ENCODE data around the gene LMNA. TPM values are rescaled to one million over a fixed set of nuclear protein-coding genes. Genes with fewer than 3 reads are reported as not detected.
"Not testable (repeated sequence)": the region's sequence is repeated elsewhere in the genome, so short reads cannot be mapped to it uniquely, and the experiment has no call there.

Gene LMNA
- total RNA-seq, 1 donor from 2014 or later: 322 TPM

DNA sequence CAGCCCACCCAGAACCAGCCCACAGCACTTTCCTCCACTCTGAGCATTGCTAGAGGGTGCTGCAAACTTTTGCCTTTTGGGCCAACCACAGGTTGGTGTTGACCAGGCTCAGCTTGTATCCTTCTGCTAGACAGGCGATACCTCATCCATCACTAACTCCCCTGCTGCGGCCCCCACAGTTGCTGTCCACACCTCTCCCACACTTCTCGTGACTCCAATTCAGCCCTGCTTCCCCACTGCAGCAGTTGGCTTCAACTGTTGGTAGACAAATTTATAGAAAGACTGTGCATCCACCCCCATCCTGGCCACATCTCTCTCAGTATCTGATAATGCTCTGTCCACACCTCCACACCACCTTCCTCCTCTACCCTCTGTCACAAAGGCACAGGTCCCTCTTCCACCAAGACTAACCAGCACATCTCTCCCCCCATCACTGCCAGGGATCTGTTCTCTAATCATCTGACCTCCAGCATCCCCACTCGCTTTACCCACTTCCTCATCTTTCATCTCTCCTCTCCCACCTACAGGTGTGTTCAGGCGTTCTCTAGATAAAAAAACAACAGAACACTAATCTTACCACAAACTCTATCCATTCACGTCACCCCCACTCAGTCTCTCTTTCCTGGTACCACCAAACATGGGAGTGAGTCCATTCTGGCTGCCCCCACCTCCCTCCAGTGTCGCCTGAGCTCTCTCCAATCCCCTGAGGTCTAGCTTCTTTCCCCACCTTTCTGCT, 63.6 kb downstream of the LMNA start:
- intact Hi-C loops (cut with DNase I): no loop called here
- ATAC-seq: no peak
- no peak for DNase-seq (ENCODE audit: low spot score)

DNA sequence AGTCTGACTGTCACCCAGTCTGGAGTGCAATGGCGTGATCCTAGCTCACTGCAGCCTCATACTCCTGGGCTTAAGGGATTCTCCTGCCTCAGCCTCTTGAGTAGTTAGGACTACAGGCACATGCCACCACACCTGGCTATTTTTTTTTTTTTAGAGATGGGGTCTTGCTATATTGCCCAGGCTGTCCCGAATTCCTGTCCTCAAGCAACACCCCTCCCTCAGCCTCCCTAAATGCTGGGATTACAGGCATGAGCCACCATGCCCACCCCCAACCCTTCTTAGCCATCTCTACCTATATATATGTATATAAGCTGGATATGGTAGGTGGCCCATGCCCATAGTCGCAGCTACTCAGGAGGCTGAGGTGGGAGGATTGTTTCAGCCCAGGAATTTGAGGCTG, 66.0 kb downstream of the LMNA start:
- intact Hi-C loops (cut with DNase I): no loop called here
- ATAC-seq (no peak), DNase-seq (ENCODE audit: low spot score) (no peak)

GRCh38 chr1:156181391-156181924, 66.9 kb downstream of the LMNA start:
- DNase-seq (ENCODE audit: low spot score); ATAC-seq; intact Hi-C loops (cut with DNase I): not testable (repeated sequence)

DNA sequence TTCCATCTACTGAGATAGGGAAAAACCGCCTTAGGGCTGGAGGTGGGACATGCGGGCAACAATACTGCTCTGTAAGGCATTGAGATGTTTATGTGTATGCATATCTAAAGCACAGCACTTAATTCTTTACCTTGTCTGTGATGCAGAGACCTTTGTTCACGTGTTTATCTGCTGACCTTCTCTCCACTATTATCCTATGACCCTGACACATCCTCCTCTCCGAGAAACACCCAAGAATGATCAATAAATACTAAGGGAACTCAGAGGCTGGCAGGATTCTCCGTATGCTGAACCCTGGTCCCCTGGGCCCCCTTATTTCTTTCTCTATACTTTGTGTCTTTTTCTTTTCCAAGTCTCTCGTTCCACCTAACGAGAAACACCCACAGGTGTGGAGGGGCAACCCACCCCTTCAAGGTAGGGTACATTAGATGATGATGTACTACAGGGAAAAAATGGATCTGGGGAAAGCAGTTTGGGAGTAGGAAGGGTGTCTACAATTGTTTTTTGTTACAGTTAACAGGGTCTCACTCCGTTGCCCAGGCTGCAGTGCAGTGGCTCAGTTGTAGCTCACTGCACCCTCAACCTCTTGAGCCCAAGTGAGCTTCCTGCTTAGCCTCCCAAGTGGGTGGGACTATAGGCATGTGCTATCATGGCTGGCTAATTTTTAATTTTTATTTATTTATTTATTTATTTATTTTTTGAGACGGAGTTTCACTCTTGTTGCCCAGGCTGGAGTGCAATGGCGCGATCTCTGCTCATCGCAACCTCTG, 67.7 kb downstream of the LMNA start:
- DNase-seq (ENCODE audit: low spot score); intact Hi-C loops (cut with DNase I); ATAC-seq: not testable (repeated sequence)

GRCh38 chr1:156186347-156187177, 72.1 kb downstream of the LMNA start:
- intact Hi-C loops (cut with DNase I); DNase-seq (ENCODE audit: low spot score); ATAC-seq: not testable (repeated sequence)

Other genes with a start within 250 kb of the LMNA start
- gene RIT1, start 203.4 kb upstream of the LMNA start, total RNA-seq: 38.8 TPM
- gene KHDC4, start 180.3 kb upstream of the LMNA start, total RNA-seq: 65.4 TPM
- gene RXFP4, start 173.1 kb upstream of the LMNA start, total RNA-seq: not detected
- gene ARHGEF2, start 136.2 kb upstream of the LMNA start, total RNA-seq: 196 TPM
- 126 TPM for gene SSR2, start 93.8 kb upstream of the LMNA start, total RNA-seq
- 37.6 TPM for gene UBQLN4, start 60.9 kb upstream of the LMNA start, total RNA-seq
- 35.8 TPM for gene LAMTOR2, start 59.9 kb upstream of the LMNA start, total RNA-seq
- not detected for gene RAB25, start 53.6 kb upstream of the LMNA start, total RNA-seq
- gene MEX3A, start 32.2 kb upstream of the LMNA start, total RNA-seq: 1.2 TPM
- 8.4 TPM for gene SEMA4A, start 38.9 kb downstream of the LMNA start, total RNA-seq
- gene SLC25A44, start 79.4 kb downstream of the LMNA start, total RNA-seq: 16.3 TPM
- 37.4 TPM for gene PMF1, start 98.3 kb downstream of the LMNA start, total RNA-seq
- 5.1 TPM for gene BGLAP, start 127.5 kb downstream of the LMNA start, total RNA-seq
- 48.9 TPM for gene PAQR6, start 133.3 kb downstream of the LMNA start, total RNA-seq
- gene SMG5, start 168.1 kb downstream of the LMNA start, total RNA-seq: 64.0 TPM
- gene TMEM79, start 169.6 kb downstream of the LMNA start, total RNA-seq: 3.1 TPM
- gene GLMP, start 181.0 kb downstream of the LMNA start, total RNA-seq: 39.0 TPM
- gene VHLL, start 184.6 kb downstream of the LMNA start, total RNA-seq: not detected
- 98.6 TPM for gene CCT3, start 223.6 kb downstream of the LMNA start, total RNA-seq
- gene TSACC, start 223.8 kb downstream of the LMNA start, total RNA-seq: not detected

Data from sciatic nerve (tissue), 2 donors.